ENCODE results near the gene PCDHGC3.

- TF ChIP-seq, protein P1, sequence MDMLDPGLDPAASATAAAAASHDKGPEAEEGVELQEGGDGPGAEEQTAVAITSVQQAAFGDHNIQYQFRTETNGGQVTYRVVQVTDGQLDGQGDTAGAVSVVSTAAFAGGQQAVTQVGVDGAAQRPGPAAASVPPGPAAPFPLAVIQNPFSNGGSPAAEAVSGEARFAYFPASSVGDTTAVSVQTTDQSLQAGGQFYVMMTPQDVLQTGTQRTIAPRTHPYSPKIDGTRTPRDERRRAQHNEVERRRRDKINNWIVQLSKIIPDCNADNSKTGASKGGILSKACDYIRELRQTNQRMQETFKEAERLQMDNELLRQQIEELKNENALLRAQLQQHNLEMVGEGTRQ (IDR thresholded peaks at IDR 0.05) = no peak
- TF ChIP-seq RAD21 (conservative IDR thresholded peaks at IDR 0.05 in 1 of 2, IDR thresholded peaks at IDR 0.05 in 1 of 2) = no peak
- TF ChIP-seq, protein P2, sequence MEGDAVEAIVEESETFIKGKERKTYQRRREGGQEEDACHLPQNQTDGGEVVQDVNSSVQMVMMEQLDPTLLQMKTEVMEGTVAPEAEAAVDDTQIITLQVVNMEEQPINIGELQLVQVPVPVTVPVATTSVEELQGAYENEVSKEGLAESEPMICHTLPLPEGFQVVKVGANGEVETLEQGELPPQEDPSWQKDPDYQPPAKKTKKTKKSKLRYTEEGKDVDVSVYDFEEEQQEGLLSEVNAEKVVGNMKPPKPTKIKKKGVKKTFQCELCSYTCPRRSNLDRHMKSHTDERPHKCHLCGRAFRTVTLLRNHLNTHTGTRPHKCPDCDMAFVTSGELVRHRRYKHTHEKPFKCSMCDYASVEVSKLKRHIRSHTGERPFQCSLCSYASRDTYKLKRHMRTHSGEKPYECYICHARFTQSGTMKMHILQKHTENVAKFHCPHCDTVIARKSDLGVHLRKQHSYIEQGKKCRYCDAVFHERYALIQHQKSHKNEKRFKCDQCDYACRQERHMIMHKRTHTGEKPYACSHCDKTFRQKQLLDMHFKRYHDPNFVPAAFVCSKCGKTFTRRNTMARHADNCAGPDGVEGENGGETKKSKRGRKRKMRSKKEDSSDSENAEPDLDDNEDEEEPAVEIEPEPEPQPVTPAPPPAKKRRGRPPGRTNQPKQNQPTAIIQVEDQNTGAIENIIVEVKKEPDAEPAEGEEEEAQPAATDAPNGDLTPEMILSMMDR (IDR thresholded peaks at IDR 0.05) = no peak
- no peak for TF ChIP-seq RFX5 (IDR thresholded peaks at IDR 0.05)
- TF ChIP-seq, protein P3, sequence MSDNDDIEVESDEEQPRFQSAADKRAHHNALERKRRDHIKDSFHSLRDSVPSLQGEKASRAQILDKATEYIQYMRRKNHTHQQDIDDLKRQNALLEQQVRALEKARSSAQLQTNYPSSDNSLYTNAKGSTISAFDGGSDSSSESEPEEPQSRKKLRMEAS (IDR thresholded peaks at IDR 0.05) = no peak
- no peak for TF ChIP-seq EHMT2 (IDR thresholded peaks at IDR 0.05; ENCODE audit: low read depth)
- no peak for TF ChIP-seq POLR2A (IDR thresholded peaks at IDR 0.05; ENCODE audit: low read length)
- no peak for TF ChIP-seq CHD4 (IDR thresholded peaks at IDR 0.05; ENCODE audit: borderline replicate concordance)
- TF ChIP-seq ESRRA (IDR thresholded peaks at IDR 0.05; ENCODE audit: borderline replicate concordance, low read length) = no peak
- TF ChIP-seq KDM1A (IDR thresholded peaks at IDR 0.05; ENCODE audit: low read depth) = no peak
- no peak for TF ChIP-seq CHD2 (IDR thresholded peaks at IDR 0.05; ENCODE audit: low read length, partially characterized antibody)
Observed at GRCh38 chr5:141477815-141478214, 2.0 kb downstream of the PCDHGC3 start.

Measured in A549 (cell line).